Astrocyte (in vitro differentiated cells and primary cell): Measurements from ENCODE around the gene RHD. TPM values are rescaled to one million over a fixed set of nuclear protein-coding genes. Genes with fewer than 3 reads are reported as not detected.
"Not testable (repeated sequence)": the region's sequence is repeated elsewhere in the genome, so short reads cannot be mapped to it uniquely, and the experiment has no call there.

Source experiments
- DNase-seq: peaks from one replicate; pipeline ENCODE4 v3.0.0-alpha.2; 2010; ENCODE audit warnings: low read depth
- FAIRE-seq: peaks from 2 replicates; lab custom pipeline; 2011; peaks lifted over from hg19 to GRCh38; lab: Jason Lieb, UNC
- H2AFZ ChIP-seq: 2 replicates; pipeline ENCODE4 v1.6.0; 2012; ENCODE audit warnings: low read depth, low read length, inconsistent platforms
- H3K27ac ChIP-seq: 2 replicates; pipeline ENCODE4 v1.5.1; 2011; ENCODE audit warnings: low read depth, low read length, inconsistent platforms
- H3K27me3 ChIP-seq: 2 replicates; pipeline ENCODE4 v1.6.0; 2011; ENCODE audit warnings: low read length, inconsistent platforms; ENCODE audit not compliant: insufficient read depth
- H3K36me3 ChIP-seq: 2 replicates; pipeline ENCODE4 v1.5.1; 2011; ENCODE audit warnings: low read length, inconsistent platforms; ENCODE audit not compliant: insufficient read depth
- H3K4me1 ChIP-seq: 2 replicates; pipeline ENCODE4 v1.5.1; 2011; ENCODE audit warnings: low read length, inconsistent platforms; ENCODE audit not compliant: insufficient read depth
- H3K4me2 ChIP-seq: 2 replicates; pipeline ENCODE4 v1.6.0; 2012; ENCODE audit warnings: low read length, inconsistent platforms
- H3K4me3 ChIP-seq: 2 replicates; pipeline ENCODE4 v1.5.1; 2011; ENCODE audit warnings: low read depth, mild to moderate bottlenecking, low read length, inconsistent platforms; ENCODE audit not compliant: insufficient read depth
- H3K79me2 ChIP-seq: 2 replicates; pipeline ENCODE4 v1.6.0; 2012; ENCODE audit warnings: mild to moderate bottlenecking, low read length, inconsistent platforms; ENCODE audit not compliant: insufficient read depth
- H3K9ac ChIP-seq: 2 replicates; pipeline ENCODE4 v1.6.0; 2012; ENCODE audit warnings: mild to moderate bottlenecking, low read length, inconsistent platforms
- H3K9me3 ChIP-seq: 2 replicates; pipeline ENCODE4 v1.5.1; 2012; ENCODE audit warnings: low read depth, mild to moderate bottlenecking, low read length, inconsistent platforms; ENCODE audit not compliant: insufficient read depth
- H4K20me1 ChIP-seq: 2 replicates; pipeline ENCODE4 v1.6.0; 2012; ENCODE audit warnings: low read length, inconsistent platforms; ENCODE audit not compliant: insufficient read depth
- H3K27ac Mint-ChIP-seq: one replicate; pipeline ENCODE4 v1.8.0; 2021; ENCODE audit warnings: mild to moderate bottlenecking, mixed read lengths; ENCODE audit not compliant: unreplicated experiment
- H3K27me3 Mint-ChIP-seq: one replicate; pipeline ENCODE4 v1.8.0; 2021; ENCODE audit warnings: low read depth, mixed read lengths; ENCODE audit not compliant: unreplicated experiment
- H3K36me3 Mint-ChIP-seq: one replicate; pipeline ENCODE4 v1.8.0; 2021; ENCODE audit warnings: low read depth, mixed read lengths; ENCODE audit not compliant: unreplicated experiment
- H3K4me1 Mint-ChIP-seq: one replicate; pipeline ENCODE4 v1.8.0; 2021; ENCODE audit warnings: low read depth, mixed read lengths; ENCODE audit not compliant: unreplicated experiment
- H3K4me3 Mint-ChIP-seq: one replicate; pipeline ENCODE4 v1.8.0; 2021; ENCODE audit warnings: mild to moderate bottlenecking, moderate library complexity, mixed read lengths; ENCODE audit not compliant: unreplicated experiment
- H3K9me3 Mint-ChIP-seq: one replicate; pipeline ENCODE4 v1.8.0; 2021; ENCODE audit warnings: mild to moderate bottlenecking, mixed read lengths; ENCODE audit not compliant: unreplicated experiment
- EZH2 ChIP-seq: IDR thresholded peaks from 2 replicates; pipeline ENCODE4 v1.6.1; 2012; ENCODE audit warnings: mild to moderate bottlenecking, low read length, inconsistent platforms; ENCODE audit not compliant: insufficient read depth
- total RNA-seq: library from RNA; stranded (reverse); gene quantifications from 2 replicates; pipeline ENCODE4 v1.2.1, GENCODE V29; 2021
- TF ChIP-seq, protein P1 (sequence below): IDR thresholded peaks from 2 replicates; pipeline ENCODE4 v1.5.1; 2011; ENCODE audit warnings: low read depth, mild to moderate bottlenecking, inconsistent platforms, low read length, moderate library complexity; ENCODE audit not compliant: insufficient read depth

Gene RHD
- total RNA-seq, 1 donor from 2014 or later, result not detected

DNA sequence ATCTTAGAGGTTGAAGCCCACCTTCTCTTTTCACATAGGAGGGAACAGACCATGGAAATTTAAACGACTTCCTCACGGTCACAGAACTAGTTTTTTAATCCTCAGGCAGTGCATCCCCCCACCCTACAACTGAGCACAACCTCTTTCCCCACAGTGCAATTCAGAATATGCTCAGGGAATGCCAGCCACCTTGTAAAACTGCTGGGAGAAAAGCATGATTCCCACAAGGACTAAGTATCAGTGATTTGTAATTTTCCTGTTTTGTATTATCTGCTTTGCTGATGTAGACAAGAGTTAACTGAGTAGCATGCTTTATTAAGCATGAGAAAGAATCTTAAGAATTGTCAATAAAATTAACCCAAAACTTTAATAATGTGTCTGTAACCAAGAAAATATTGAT is 89.6 kb downstream of the RHD start:
- Mint-ChIP-seq H3K4me3 (no peak overlapping the region), H3K27me3 (no peaks in the 10 kb centered on the region), H3K27ac (no peak overlapping the region), H3K36me3 (peaks cover 27% of the 10 kb centered on the region), H3K9me3 (no peaks in the 10 kb centered on the region), H3K4me1 (peaks cover 9% of the 10 kb centered on the region)
- no peaks in the 10 kb centered on the region for H3K79me2 ChIP-seq
- DNase-seq (no peak), FAIRE-seq (no peak)
- H3K4me1 ChIP-seq, result peaks cover 11% of the 10 kb centered on the region
- H4K20me1 ChIP-seq, result peaks cover 3% of the 10 kb centered on the region
- peak overlapping the region; percentile 20 for H3K9ac ChIP-seq
- H3K4me3 ChIP-seq, result no peak overlapping the region
- H2AFZ ChIP-seq, result no peak overlapping the region
- H3K27me3 ChIP-seq, result no peaks in the 10 kb centered on the region
- H3K36me3 ChIP-seq, result peaks cover 19% of the 10 kb centered on the region
- H3K4me2 ChIP-seq, result no peak overlapping the region
- no peak for TF ChIP-seq EZH2
- TF ChIP-seq, protein P1, sequence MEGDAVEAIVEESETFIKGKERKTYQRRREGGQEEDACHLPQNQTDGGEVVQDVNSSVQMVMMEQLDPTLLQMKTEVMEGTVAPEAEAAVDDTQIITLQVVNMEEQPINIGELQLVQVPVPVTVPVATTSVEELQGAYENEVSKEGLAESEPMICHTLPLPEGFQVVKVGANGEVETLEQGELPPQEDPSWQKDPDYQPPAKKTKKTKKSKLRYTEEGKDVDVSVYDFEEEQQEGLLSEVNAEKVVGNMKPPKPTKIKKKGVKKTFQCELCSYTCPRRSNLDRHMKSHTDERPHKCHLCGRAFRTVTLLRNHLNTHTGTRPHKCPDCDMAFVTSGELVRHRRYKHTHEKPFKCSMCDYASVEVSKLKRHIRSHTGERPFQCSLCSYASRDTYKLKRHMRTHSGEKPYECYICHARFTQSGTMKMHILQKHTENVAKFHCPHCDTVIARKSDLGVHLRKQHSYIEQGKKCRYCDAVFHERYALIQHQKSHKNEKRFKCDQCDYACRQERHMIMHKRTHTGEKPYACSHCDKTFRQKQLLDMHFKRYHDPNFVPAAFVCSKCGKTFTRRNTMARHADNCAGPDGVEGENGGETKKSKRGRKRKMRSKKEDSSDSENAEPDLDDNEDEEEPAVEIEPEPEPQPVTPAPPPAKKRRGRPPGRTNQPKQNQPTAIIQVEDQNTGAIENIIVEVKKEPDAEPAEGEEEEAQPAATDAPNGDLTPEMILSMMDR, result no peak
- H3K9me3 ChIP-seq, result no peaks in the 10 kb centered on the region
- peak overlapping the region; percentile 70 for H3K27ac ChIP-seq

DNA sequence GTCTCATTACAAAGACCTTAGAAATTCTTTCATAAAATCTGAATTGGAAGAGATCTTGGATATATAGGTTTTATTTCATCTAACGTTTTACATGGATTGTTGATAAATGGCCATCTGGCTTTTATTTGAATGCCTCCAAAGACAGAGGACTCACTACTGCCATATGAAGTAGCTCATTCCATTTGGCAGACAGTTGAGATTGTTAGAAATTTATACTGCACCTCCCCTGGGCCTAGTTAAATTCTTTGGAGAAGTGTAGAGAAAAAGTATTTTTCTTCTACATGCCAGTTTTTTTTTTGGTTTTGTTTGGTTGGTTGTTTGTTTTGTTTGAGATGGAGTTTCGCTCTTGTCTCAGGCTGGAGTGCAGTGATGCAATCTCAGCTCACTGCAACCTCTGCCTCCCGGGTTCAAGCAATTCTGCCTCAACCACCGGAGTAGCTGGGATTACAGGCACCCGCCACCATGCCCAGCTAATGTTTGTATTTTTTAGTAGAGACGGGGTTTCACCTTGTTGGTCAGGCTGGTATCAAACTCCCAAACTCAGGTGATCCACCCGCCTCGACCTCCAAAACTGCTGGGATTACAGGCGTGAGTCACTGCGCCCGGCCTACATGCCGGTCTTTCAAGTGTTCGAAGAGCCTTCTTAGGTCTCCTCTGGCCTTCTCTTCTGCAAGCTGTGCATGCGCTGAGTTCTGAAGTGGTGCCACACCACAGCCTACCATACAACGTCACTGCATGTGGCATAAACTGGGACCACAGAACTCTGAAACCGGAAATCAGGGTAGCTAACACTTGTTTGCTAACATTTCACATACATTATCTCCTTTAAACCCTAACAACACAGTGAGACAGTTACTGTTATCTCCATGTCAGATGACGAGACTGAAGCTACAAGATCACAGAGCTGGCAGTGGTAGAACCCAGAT is 90.6 kb downstream of the RHD start:
- not testable (repeated sequence) for H3K79me2 ChIP-seq, H3K9me3 Mint-ChIP-seq, H3K27ac ChIP-seq, H3K27me3 Mint-ChIP-seq, H3K4me3 ChIP-seq, H3K27ac Mint-ChIP-seq, H2AFZ ChIP-seq, H3K9me3 ChIP-seq, H3K27me3 ChIP-seq, FAIRE-seq, H3K4me2 ChIP-seq, H3K4me3 Mint-ChIP-seq, H3K9ac ChIP-seq, H3K4me1 Mint-ChIP-seq, DNase-seq, H4K20me1 ChIP-seq
- Histone ChIP-seq H3K4me1 (peaks cover 11% of the 10 kb centered on the region), H3K36me3 (peaks cover 15% of the 10 kb centered on the region)
- peaks cover 23% of the 10 kb centered on the region for H3K36me3 Mint-ChIP-seq

DNA sequence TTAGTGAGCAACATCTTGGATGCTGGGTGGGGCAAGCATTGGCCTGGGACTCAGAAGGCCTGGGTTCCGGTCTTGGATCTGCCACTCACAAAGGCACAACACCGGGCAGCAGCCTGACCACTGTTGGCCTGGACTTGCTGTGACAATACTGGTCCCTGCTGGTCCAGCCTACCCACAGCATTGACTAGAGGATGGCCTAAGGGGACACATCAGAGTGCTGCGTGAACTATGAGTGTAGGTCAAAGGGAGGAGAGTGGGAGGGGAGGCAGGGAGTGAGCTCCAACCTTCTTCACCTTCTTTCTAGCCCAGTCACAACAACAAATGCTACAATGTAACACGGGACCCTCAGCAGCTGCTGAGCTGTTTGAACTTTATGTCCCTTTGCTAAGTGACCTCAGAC is 96.9 kb downstream of the RHD start:
- TF ChIP-seq EZH2, result no peak
- TF ChIP-seq, protein P1, result no peak
- H3K27ac ChIP-seq, result no peak overlapping the region
- H3K27me3 ChIP-seq, result no peaks in the 10 kb centered on the region
- Mint-ChIP-seq H3K9me3 (no peaks in the 10 kb centered on the region), H3K27ac (no peak overlapping the region), H3K27me3 (no peaks in the 10 kb centered on the region), H3K36me3 (no peaks in the 10 kb centered on the region), H3K4me1 (no peaks in the 10 kb centered on the region), H3K4me3 (no peak overlapping the region)
- H2AFZ ChIP-seq, result no peak overlapping the region
- peaks cover 8% of the 10 kb centered on the region for H3K4me1 ChIP-seq
- H3K36me3 ChIP-seq, result no peaks in the 10 kb centered on the region
- no peaks in the 10 kb centered on the region for H4K20me1 ChIP-seq
- no peaks in the 10 kb centered on the region for H3K9me3 ChIP-seq
- H3K79me2 ChIP-seq, result no peaks in the 10 kb centered on the region
- no peak overlapping the region for H3K4me3 ChIP-seq
- no peak for DNase-seq
- no peak overlapping the region for H3K4me2 ChIP-seq
- FAIRE-seq, result no peak
- no peak overlapping the region for H3K9ac ChIP-seq

DNA sequence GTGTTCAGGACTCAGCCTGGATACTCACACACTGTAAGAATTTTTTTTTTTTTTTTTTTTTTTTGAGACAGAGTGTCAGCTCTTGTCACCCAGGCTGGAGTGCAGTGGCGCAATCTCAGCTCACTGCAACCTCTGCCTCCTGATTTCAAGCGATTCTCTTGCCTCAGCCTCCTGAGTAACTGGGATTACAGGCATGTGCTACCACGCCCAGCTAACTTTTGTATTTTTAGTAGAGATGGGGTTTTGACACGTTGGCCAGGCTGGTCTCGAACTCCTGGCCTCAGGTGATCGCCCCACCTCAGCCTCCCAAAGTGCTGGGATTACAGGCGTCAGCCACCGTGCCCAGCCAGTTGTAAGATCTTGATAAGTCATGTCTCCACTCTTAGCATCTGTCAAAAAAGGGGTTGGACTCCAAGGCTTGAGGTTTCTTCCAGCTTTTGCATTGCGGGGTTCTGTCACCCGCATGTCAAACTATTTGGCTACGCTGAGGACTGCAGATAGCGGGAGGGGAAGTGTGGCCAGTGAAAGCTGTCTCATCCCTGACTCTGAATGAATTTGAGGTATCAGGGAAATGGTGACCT is 97.5 kb downstream of the RHD start:
- not testable (repeated sequence) for H3K79me2 ChIP-seq, H3K27me3 ChIP-seq, H3K4me3 Mint-ChIP-seq, H4K20me1 ChIP-seq, DNase-seq, H3K9me3 ChIP-seq, H3K4me1 Mint-ChIP-seq, H3K4me3 ChIP-seq, H3K9me3 Mint-ChIP-seq, H3K9ac ChIP-seq, H3K4me2 ChIP-seq, H3K27me3 Mint-ChIP-seq, H3K4me1 ChIP-seq, H3K27ac Mint-ChIP-seq, FAIRE-seq, H2AFZ ChIP-seq, H3K36me3 ChIP-seq, H3K27ac ChIP-seq, H3K36me3 Mint-ChIP-seq
